EH (cell line): Measurements from ENCODE around the gene PIP5KL1.

Source experiments
- DNase-seq: peaks from one replicate; pipeline ENCODE4 v3.0.0-alpha.2; 2015; ENCODE audit warnings: low read depth

The PIP5KL1 gene

GRCh38 chr9:127915801-127916719 is 14.5 kb downstream of the PIP5KL1 start:
- DNase-seq: no peak

DNA sequence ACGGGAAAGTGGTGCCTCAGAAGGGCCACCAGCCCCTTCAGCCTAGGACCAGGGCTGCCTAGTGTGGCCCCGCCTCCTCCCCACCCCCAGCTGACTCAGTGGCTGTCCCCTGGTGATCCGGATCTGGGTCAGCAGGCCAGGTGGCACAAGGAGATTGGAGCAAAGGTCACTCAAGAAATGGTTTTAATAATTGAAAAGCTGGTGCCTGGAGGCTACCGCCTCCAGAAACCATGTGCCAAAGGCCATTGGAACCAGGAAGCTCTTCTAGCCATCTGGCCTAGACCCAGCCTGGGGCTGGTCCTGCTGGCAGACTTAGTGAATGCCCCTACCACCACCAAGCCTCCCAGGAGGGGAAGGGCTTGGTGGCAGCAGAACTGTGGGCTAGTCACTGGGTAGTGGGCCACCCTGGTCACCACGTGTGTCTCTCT is 15.2 kb downstream of the PIP5KL1 start:
- no peak for DNase-seq

DNA sequence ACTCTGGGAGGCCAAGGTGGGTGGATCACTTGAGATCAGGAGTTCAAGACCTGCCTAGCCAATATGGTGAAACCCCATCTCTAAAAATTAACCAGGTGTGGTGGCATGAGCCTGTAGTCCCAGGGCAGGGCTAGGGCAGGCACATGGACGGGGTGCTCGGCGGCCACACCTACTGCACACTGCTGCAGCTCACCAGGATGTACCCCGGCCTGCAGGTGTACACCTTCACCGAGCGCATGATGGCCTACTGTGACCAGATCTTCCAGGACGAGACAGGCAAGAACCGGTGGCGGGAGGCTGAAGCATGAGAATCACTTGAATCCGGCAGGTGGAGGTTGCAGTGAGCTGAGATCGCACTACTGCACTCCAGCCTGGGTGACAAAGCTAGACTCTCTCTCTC is 16.9 kb downstream of the PIP5KL1 start:
- DNase-seq: no peak

- DNase-seq: no peak
Observed at GRCh38 chr9:127912882-127913281, 17.7 kb downstream of the PIP5KL1 start.

DNA sequence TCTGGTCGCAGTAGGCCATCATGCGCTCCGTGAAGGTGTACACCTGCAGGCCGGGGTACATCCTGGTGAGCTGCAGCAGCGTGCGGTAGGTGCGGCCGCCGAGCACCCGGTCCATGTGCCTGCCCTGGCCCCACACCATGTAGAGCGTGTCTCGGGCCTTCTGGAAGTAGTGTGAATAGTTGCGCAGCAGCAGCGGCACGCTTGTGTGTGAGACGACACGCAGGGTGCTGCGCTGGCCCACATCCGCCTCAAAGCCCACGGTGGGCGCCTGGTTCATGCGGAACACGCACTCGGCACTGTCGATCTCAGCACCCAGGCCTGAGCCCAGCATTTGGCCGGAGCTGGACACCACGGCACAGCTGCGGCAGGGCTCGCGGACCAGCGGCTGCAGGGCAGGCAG is 18.3 kb downstream of the PIP5KL1 start:
- no peak for DNase-seq

GRCh38 chr9:127910613-127911205 is 19.9 kb downstream of the PIP5KL1 start:
- DNase-seq: peak; percentile 55

- DNase-seq: no peak
Observed at GRCh38 chr9:127909839-127910273, 20.7 kb downstream of the PIP5KL1 start.

DNA sequence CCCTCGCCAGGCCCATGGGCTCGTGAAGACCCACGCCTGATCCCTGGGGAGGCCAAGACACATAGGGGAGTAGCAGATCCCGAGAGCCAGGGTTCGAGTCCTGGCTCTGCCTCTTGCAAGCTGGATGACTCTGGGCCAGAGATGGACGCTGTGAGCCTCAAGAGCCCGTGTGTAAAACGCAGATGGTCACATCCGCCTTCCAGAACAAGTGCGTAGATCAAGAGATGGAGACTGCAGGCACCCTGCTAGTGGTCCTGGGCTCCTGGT is 22.0 kb downstream of the PIP5KL1 start:
- DNase-seq: no peak

DNA sequence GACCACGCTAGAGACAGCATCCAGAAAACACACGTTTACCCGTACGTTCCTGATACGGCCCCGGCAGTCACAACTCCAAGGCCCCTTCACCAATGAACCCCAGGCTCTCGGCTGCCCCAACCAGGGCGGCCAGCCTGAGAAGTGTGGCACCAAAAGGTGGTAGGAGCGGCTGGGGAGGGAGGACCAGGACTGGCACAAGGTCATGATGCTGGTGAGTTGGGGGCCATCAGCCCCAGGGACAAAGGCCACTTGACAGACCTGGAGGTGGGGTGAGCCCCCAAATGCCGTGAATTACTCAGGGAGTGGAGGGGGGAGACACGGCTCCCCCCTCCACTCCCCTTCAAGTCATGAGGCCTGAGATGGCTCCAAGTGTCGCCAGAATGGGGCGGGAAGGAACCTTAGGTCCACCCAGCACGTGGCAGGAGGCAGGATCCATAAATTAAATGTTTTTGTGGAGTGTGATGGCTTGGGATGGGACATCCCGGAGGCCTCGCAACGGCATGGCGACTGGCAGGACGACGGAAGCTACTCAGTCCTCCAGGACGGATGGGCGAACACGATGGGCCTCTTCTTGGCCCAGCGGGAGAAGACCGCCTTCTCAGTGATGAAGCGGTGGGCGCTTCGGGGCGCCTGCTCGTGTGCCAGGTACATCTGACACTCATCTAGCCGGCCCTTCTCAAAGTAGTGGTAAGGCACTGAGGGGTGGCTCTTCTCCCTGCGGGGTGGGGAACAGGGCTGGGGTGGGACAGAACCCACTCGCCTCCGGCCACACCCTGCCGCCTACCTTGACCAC is 22.5 kb downstream of the PIP5KL1 start:
- DNase-seq: no peak

GRCh38 chr9:127905788-127906191 is 24.8 kb downstream of the PIP5KL1 start:
- DNase-seq: no peak

- no peak for DNase-seq
Observed at GRCh38 chr9:127905004-127905728, 25.4 kb downstream of the PIP5KL1 start.

DNA sequence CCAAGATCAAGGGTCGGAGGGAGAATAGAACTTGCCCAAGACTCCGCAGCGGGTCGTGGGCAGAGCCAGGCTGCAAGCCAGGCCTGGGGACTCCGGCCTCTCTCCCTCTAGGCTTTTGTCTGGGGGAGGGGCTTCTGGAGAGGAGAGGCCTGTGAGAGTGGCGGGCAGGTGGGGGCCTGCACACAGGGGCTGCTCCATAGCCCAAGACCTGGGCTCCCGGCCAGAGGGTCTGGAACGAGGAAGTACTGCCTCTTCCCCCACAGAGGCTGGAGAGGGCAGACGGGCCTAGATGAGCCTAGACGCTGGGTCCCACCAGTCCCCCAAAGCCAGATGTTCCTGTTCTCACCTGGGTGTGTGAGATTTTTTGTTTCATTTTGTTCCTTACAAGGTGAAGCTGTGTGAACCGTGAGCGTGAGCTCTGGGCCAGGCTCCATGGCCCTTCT is 26.0 kb downstream of the PIP5KL1 start:
- DNase-seq: no peak

DNA sequence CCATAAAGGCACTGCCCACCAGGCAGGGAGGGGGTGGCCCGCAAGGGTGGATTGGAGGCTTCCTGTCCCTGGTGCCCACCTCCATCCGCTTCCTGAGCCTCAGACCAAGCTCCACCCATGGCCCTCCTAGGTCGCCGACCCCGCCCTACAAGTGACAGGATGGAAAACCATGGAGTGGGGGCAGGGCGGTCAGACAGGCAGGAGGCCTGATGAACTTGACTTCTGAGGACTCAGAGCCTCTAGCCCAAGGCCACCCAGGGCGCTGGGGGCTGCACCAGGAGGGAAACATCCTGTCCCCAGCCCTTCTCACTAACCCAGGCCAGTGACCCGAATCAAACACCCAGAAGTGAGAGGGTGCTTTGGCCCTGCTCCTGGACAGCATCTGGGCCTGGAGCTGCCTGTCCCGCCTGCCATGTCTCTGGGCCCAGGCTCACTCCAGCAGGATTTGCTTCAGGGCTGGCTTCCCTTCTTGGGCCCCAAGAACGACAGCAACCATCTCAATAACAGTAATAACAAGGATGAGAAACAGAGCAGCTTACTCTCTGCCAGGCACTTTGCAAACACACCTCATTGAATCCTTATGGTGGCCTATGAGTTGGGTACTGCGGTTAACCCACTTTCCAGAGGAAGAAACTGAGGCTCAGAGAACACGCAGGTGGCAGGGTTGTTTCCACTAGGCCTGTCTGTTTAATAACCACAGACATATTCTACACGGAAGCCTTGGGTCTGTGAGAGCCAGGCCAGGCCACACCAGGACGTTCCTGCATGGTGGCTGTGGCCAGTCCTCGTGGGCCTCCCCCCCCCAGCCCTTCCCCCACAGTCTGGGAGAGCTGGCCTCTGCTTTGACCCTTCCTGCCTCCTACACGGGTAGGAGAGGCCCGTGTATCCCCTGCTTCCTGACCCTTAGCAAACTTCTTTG is 26.8 kb downstream of the PIP5KL1 start:
- peak; percentile 51 for DNase-seq

DNA sequence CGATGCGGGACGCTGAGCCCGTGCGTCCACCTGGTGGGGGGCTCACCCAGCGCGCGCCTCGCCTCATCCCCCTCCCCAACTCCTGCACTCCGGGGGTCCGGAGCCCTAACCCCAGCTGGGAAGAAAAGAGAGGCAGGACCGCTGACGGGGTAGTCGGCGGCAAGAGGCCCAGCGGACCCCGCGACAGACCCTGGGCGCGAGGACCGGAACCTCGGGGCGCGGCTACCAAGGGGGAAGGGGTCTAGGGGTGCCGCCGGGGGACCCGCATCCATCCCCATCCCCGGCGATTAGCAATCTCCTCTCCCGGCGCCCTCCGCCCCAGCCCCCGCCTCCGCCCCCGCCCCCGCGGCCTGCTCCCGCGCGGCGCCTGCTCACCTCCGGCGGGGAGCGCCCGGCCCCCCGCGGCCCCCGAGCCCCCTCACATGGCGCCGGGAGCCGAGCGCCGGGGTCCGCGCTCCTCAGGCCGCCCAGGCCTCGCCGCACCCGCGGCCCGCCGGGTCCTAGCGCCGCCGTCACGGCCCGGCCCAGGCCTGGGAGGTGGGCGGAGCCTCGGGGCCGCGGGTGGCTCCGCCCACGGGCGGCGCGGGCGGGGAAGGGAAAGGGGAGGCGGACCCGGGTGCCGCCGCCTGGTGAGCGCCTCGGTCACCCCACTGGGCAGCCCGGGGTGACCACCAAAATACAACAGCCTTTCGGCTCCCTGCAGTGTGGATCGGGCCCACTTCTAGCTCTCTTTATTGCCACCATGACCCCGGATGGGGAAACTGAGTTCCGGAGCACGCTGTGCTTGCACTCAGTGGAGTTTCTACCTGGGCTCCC is 31.2 kb downstream of the PIP5KL1 start, which contains the start of gene ST6GALNAC6:
Gene ST6GALNAC6 (minus strand): TSS at position 476 of the 816 bp plus-strand sequence. CDS start 1,622 bp downstream, outside the sequence.
- DNase-seq: peak; percentile 77

DNA sequence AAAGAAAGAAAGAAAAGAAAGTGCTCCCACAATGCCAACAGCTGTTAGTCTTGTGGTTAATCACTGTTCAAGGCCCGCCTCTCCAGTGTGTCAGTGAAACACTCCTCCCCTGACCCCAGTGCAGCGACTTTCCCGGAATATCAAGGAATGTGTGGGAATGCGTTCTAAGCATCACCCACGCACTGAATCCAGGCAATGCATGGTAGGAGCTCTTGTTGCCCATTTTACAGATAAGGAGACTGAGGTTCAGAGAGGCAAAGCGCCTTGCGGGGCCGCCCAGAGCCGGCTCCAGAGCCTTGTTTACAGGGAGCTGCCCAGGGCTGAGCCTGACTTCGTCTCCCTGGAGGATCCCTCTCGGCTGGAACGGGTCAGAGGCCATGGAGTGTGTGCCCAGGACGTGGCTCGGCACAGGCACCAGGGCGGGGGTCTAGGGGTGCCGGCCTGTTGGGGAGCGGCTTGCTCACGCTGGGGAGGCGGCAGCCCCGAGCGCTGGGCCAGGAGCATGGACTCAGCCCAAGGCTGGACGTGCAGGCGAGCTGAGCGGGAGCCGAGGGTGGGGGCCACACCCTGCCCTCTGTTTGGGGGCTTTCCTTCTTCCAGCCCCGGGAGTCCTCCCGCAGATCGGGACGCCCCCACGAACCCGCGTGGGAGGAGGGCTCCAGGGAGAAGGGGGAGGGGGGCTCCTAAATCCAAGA is 32.0 kb downstream of the PIP5KL1 start:
- peak; percentile 94 for DNase-seq

- peak; percentile 78 for DNase-seq
Observed at GRCh38 chr9:127897193-127897692, 33.3 kb downstream of the PIP5KL1 start.

DNA sequence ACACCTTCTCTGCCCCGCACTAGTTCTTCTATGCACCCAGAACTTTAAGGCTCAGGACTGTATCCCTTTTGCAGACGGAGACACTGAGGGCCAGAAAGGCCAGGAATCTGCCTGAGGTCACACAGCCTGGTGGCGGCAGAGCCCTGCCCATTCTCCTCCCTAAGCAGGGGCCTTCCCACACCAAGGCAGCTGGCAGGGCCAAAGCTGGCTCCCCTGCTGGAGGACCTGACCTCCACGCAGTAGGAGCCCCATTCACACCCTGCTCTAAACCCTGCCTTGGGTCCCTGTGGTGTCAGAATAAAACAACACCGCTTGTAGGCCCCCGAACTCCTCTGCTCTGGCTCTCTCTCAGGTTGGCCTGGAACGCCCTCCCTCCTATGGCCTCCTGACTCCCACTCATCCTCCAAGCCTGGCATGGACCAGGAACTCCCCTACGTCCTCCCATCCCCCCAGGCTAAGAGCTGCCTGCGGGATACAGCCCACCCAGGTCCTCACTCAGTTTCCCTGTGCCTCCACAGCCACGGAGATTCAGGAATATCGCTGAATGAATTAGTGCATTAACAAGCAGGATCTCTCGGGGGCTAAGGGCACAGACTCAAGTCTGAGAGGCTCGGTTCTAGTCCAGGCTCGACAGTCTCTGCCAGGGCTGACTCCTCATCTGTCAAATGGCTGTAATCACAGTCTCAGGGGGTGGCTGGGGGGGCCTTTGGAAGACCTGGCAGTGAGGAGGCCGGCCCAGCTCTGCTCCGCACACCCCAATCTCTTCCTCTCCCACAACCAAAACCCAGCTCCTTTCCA is 34.0 kb downstream of the PIP5KL1 start:
- no peak for DNase-seq

GRCh38 chr9:127895811-127896210 is 34.8 kb downstream of the PIP5KL1 start:
- DNase-seq: no peak
